Measurements from ENCODE around the gene VPS37C.

VPS37C gene

DNA sequence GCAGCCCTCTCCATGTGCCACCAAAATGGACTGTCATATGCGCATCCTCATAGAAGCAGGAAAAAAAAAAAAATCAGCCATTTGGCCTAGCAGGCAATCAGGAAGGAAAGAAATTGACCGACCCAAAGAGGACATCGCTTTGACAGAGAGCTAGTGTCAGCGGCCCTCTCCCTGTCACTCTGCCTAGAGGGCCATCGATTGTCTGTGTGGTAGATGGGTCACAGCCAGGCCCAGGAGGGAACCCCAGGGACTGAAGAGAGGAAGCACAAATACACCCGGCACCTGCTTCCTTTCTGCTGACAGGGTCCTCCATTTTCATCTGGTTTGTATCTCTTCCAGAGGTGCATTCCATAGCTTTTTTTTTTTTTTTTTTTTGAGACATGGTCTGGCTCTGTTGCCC lies 21.8 kb downstream of the VPS37C start:
- no peak for DNase-seq (ENCODE audit: low read depth, low spot score)

DNA sequence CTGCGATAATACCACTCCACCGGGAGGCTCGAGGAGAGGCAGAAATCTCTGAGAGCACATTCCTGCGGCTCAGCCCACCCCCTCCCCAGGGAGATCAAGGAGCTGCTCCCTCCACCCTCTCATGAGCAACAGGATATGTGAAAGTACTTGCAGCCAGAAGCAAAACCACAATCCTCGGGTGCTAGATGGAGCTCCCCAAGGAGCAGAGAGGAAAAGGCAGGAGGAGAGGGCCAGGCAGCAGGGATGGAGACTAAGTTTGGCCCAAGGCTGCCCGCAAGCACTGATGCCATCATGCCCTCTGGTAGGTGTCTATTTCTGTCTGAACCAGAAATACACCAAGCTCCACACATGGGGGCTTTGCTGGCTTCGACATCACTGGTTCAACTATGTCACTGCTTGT lies 22.3 kb downstream of the VPS37C start:
- H3K27ac ChIP-seq = no peak overlapping the region
- no peak for DNase-seq (ENCODE audit: low read depth, low spot score)

More for the DNA sequence above, 21.8 kb downstream of the VPS37C start:
- H3K27ac ChIP-seq = no peak overlapping the region

DNA sequence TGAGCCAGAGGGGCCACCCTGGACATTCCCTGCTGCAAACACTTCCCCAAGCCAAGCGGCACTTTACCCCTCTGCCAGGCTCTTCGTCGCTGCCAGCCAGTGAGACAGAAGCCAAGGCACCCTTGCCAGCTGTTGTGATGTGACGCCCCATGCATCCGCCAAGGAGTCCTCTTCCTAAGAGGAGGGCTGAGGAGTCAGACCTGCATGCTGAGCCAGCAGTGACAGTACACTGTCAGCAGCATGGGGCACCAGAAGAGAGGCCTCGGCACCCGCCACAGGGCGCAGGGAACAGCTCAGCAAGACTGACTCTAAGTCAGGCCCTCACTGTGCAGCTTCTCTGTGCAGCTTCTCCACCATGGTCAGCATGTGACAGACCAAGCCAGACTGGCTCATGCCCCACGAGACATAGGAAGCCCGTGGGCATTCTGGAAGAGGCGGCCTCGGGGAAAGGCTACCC lies 26.4 kb downstream of the VPS37C start:
- no peak overlapping the region for H3K27ac ChIP-seq
- no peak for DNase-seq (ENCODE audit: low read depth, low spot score)

DNA sequence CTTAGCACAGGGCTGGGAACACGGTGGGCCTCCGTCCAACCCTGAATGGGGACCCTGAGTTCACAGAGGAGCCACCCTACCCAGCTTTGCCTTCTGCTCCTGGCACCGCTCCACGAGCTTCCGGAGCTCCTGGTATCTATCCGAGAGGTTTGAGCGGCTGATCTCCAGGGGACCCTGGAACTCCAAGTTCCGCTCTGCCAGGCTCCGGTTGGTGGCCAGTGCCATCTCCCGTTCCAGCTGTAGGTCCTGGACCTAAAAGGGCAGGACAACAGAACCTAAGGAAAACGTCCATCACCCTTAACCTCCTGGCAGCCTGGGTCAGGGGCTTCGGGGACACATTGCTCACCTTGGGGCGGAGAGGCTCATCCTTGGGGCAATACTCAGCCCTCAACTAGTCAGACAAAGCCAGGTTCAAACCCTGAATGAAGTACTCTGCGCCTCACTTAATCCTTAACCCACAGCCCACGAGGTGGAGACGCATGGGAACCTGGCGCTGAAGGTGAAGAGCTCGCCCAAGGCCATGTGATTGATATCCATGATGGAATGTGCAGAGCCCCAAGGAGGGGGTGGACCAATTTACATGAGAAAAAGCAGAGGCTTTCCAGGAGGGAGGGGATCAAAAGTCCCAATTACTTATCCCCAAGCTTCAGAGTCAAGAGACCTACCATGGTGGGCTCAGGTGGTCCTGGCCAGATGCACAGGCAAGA lies 27.1 kb downstream of the VPS37C start:
- no peak for DNase-seq (ENCODE audit: low read depth, low spot score)
- H3K27ac ChIP-seq = no peak overlapping the region

DNA sequence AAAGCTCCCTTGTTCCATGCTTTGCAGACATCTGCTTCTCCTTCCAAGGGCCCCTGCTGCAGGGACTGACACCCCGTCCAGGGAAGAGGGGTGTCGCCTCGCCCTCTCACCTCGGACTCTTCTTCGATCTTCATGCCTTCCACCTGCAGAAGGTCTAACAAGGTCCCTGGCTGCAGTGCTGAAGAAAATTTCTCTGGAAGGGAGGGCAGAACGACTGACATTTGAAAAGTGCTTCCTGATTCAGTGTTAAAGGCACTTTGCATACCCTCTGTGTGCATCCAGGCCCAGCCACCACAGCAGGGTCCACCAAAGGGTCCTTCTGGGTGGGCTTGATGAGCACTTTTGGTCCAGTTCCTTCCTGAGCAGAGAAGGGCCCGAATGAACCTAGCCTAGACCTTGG lies 28.1 kb downstream of the VPS37C start:
- DNase-seq (ENCODE audit: low read depth, low spot score) = no peak
- no peak overlapping the region for H3K27ac ChIP-seq

DNA sequence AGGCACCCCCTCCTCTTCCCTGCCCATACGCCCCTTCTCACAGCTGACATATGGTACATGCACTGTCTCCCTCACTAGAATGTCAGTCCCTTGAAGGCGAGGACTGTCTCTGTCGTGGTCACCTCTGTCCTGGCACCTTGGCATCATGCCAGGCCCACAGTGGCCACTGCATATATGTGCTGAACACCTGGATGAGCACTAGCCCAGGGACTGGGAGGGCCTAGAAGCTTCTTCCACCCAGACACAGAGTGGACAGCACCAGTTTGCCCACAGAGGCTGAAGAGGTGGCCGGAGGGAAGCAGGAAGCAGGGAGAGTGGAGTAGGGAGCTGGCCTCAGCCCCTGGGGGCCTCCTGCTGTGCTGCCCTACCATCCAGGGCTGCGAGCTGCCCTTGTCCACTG lies 28.6 kb downstream of the VPS37C start:
- no peak for DNase-seq (ENCODE audit: low read depth, low spot score)
- H3K27ac ChIP-seq = no peak overlapping the region

DNA sequence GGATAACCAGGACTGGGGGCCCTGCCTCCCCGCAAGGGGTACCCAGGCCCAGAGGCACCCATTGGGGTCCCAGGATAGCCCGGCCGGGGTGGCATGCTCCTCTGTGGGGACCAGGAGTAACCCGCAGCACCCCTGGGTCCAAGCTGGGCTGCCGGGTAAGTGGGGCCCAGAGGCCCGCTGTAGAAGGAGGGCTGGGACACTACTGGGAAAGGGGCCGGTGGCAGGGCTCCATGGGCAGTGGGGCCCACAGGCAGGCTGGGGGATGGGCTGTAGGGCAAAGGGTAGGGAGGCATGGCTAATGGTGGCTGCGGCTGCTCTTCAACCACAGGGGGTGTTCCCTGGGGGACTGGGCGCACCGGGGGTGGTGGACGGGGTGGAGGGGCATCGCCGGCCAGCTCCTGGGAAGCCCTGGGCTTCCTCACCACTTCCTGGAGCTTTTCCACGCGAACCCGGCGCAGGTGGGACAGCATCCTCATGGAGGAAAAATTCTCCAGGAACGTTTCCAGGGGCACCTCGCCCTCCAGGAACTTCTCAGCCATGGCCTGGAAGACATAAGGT lies 29.1 kb downstream of the VPS37C start:
- H3K27ac ChIP-seq = no peak overlapping the region
- no peak for DNase-seq (ENCODE audit: low read depth, low spot score)

DNA sequence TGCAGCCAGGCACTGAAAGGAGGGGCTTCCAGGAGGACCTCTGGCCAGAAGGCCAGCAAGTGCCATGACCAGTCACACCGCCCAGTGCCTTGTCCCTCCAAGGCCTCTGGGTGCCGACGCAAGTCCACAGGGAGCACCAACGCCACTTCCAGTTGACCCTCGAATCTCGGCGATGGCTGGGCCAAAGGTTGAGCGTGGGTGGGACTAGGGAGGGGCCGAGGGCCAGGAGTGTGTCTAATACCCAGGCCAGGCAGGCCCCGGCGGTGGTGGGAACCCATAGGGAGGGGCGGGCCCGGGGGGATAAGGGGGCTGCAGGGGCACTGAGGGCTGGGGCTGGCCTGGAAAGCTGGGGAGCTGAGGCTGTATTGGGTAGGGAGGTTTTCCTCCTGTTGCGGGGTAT lies 29.6 kb downstream of the VPS37C start:
- no peak for DNase-seq (ENCODE audit: low read depth, low spot score)
- H3K27ac ChIP-seq = no peak overlapping the region

DNA sequence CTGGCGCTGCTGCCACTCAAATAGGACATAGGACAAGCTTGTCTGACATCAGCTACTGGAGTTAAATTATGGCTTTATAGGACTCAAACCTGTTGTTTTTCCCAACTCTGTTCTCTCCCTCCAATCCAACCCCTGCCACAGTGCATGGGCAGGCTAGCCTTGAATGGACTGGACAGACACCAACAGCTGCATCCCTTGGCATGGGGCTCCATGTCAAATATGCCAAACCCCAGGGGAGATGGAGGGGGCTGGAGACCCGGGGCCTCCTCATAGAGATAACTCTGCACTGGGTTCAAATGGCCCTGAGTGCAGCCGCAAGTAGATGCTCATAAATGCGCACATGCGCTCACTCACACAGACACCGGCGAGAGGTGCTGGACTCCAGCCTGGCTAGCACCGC lies 30.0 kb downstream of the VPS37C start:
- no peak for DNase-seq (ENCODE audit: low read depth, low spot score)
- no peak overlapping the region for H3K27ac ChIP-seq

DNA sequence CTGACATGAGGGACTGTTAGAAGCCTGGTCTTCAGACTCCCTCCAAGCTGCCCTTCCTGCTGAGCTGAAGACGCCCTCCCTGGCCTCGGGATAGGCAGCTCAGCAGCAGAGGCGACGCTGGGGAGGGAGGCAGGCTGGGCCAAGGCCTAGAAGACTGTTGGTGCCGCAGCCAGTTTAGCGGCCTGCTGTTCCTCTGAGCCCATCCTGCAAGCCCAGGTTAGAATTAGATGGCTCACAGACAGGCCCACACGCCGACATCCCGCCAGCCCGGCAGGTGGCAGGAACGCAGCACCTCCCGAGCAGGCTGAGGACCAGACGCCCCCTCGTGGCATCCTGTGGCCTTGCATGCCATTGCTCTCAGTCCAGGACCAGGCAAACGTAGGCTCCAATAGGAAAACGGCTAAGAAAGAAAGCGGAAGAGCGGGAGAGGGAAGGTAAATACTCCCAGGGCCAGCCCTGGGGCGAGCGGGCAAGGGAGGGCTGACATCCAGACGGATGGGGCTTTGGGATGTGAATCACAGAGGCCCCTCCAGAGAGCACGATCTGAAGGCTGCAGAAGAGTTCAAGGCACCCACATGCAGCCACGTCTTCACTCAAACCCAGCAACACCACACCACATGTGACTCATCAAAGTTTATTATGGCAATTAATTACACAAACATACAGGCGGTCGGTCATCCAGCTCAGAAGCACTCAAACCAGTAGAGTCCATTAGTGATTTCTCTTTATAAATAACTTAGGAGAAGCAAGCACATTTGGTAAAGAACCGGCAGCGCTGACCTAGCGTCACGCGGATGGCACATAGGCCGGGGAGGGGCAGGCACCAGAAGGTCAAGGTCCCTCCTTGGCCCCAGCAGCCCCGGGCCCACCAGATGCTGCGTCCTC lies 31.3 kb downstream of the VPS37C start:
- DNase-seq (ENCODE audit: low read depth, low spot score) = no peak
- no peak overlapping the region for H3K27ac ChIP-seq

DNA sequence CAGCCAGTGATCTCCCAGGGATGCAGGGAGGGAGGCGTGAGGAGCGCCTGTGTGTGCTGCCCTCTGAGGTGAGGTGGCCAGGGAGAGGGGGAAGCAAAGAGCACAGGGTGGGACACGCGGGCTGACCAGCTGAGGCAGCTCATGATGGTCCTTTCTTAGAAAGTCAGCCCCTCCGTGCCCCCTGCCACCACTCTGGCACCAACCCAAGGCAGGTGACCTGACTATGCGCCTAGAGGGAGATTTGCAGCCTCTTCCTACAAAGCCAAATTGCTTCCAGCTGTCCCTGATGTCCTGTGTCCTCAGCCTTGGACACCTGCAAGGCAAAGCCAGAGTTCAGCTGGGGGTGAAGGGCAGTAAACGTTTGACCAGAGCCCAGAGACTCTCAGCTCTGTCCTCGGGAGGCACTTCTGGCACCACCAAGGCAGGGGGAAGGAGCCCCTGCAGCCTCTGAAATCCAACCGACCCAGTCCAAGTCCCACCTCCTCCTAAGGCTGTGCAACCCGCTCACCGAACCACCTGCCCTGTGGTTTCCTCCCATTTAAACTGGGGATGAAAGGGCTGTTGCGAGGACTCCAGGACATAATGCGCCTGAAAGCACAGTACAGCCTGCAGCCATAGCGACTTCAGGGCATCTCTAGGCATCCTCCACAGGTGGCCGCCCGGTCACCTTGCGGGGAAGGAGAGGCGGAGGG lies 32.1 kb downstream of the VPS37C start:
- DNase-seq (ENCODE audit: low read depth, low spot score) = no peak
- H3K27ac ChIP-seq = no peak overlapping the region

DNA sequence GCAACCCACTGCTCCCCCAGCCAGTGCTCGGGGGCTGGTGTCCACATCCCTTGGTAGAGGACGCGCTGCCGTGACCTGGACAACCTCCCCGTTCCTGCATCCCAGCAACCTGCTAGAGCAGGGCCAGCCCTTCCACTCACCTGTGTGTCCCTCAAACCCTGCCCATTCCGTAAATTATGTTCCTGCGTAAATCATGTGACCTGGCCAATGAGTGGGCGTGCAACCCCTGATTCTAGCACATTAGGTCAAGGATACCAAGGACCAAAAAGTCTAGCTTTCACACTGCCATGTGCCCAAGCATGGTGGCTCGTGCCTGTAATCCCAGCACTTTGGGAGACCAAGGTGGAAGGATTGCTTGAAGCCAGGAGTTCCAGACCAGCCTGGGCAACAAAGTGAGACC lies 33.2 kb downstream of the VPS37C start:
- no peak overlapping the region for H3K27ac ChIP-seq
- DNase-seq (ENCODE audit: low read depth, low spot score) = no peak

DNA sequence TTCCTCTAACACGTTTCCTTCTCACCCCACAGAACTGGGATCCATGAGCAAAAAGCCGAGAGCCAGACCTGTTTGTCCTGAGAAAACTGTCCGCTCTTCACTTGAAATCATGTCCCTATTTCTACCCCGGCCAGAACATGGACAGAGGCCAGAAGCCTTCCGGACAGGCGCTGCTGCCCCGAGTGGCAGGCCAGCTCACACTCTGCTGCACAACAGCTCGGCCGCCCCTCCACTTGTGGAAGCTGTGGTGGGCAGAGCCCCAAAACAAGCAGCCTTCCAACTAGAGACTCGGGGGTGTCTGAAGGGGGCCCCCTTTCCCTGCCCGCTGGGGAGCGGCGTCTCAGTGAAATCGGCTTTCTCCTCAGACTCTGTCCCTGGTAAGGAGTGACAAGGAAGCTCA lies 35.0 kb downstream of the VPS37C start:
- DNase-seq (ENCODE audit: low read depth, low spot score) = no peak
- H3K27ac ChIP-seq = no peak overlapping the region

DNA sequence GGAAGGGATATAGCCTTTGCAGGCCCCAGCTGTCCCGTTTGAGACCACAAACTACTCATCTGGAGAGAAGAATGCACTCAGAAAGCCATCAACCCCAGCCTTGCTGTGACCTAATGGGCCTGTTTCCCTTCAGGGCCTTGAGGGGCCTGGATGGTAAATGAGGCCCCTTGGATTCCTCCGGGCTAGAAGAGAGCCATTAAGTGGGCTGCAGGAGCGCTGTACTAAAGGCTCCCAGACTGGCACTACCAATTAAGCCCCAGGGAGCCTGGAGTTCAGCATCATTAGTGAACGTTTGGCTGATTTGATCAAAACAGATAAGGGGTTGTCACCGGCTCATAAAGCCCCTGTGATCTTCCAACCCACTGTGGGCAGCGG lies 35.9 kb downstream of the VPS37C start:
- DNase-seq (ENCODE audit: low read depth, low spot score) = no peak
- no peak overlapping the region for H3K27ac ChIP-seq

DNA sequence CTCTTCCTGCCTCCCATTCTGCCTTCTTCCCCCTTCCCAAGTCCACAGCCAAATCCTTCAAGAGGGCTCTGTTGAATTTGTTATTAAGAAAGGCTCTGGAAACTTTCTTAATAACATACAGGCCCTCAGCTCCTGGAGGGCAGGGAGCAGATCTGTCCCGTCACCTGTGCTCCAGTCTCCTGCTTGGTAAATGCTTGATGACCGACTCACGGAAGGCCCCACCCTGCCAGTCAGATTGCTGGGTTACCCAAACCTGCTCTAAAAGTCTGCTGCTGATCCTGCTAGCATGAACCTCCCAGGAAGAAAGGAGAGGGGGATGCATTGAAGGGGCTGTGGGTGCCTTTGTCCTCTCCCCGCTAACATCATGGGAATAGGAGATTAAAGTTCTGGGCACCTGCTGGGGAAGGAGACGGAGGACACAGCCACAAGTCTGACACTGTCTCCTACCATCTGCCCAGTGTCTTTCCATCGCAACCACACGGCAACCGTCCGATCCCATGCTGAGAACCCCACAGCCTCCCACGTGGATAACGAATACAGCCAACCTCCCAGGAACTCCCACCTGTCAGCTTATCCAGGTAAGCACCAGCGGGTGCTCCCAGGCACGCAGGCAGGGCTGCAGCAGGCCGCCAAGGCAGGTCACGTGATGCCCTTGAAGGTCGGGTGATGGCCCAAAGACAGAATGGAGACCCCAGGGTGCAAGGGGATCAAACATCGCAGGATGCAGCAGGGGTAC lies 36.5 kb downstream of the VPS37C start:
- H3K27ac ChIP-seq = no peak overlapping the region
- DNase-seq (ENCODE audit: low read depth, low spot score) = no peak

DNA sequence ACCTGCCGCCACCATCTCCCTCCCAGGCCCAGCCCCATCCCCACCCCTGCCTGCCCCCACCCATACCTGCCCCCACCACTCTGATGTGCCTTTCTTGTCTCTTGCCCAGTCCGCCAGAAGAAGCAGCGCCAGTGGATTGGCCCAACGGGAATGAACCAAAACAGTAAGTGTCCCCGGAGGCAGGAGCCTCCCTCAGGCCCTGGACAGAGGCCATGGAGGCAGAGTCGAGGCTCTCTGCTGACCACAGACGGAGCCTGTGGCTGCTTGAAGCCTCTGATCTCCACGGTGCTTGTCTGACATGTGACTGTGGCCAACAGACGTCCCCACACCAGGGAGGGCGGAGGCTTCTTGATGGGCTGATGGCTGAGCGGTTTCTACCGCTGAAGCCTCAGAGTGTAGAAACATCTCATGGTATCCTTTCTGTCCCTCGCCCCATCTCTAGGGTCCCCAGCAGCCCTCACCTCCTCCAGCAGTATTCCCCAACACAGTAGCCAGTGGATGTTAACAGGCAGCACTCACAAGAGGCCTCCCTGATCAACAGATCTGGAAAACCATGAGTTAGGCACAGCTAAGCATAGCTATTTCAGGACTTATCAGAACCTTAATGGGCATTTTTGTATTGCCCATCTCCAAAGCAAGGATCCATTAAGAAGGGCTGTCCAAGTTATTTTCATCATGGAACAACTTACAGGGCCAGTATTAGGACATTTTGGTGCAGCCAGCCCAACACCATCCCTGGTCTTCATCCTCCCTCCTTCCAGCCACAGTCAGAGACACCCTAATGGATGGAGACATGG lies 37.3 kb downstream of the VPS37C start:
- DNase-seq (ENCODE audit: low read depth, low spot score) = no peak
- no peak overlapping the region for H3K27ac ChIP-seq

DNA sequence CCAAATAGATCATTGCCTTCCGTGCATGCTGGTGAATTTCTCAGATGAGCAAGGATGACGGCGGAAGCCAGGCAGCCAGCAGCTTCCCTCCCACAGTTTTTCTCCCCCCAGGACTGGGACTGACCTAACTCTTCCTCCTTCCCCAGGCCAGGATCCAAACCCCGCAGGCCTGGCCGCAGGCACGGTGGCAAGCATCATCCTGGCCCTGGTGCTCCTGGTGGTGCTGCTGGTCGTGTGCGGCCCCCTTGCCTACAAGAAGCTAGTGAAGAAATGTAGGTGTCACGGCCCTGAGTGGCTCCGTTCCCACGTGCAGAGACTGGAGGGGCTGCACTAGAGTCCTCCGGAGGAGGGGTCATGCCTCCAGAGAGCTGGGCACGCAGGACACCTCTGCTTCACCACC lies 38.5 kb downstream of the VPS37C start:
- no peak overlapping the region for H3K27ac ChIP-seq
- no peak for DNase-seq (ENCODE audit: low read depth, low spot score)

DNA sequence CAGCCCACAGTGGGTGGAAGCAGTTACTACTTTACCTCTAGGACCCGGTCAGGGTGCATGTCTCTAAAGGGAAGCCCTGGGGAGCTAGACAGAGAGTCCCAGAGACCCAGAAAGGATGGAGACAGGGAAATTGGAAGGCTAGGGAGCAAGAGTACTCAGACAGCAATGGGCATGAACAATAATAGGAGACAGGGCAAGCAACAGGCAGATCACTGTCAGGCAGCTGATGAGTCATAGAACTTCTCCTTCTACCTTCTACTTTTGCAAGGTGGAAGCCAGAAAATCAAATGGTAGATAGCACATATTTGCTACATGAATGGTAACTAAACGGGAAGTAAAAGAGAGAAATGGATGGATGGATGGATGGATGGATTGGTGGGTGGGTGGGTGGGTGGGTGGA lies 39.3 kb downstream of the VPS37C start:
- DNase-seq (ENCODE audit: low read depth, low spot score) = no peak
- no peak overlapping the region for H3K27ac ChIP-seq

DNA sequence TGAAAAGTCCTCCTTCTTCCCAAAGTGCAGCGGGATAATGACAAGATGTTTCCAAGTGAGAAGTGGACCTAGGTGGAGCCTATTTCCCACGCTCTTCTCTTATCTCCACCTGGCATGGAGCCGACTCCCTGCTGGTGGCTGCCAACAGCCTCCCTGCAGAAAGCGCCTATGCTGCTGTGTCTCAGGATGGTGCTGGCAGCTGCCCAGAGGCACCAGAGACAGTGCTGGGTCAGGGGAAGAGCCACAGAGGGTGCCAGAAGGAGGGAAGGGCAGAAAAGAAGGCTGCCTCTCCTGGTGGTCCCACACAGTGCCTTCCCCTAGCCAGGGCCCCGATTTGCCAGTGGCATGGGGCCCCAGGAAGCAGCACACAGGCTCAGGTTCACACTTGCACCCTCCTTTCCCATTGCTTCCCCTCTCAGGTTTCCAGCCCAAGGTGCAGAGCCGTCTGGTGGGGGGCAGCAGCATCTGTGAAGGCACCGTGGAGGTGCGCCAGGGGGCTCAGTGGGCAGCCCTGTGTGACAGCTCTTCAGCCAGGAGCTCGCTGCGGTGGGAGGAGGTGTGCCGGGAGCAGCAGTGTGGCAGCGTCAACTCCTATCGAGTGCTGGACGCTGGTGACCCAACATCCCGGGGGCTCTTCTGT lies 39.9 kb downstream of the VPS37C start:
- DNase-seq (ENCODE audit: low read depth, low spot score) = no peak
- no peak overlapping the region for H3K27ac ChIP-seq

Data from epithelial cell of prostate (primary cell).